HG03060 (cell line): ENCODE results near the gene CYB5D1.
A peak's percentile ranks its signal among the peaks of the same experiment; 100 is the strongest.

Experiments
- ATAC-seq: cut with Tn5 transposase; IDR thresholded peaks from one replicate; pipeline ENCODE4 v1.9.1; 2021; ENCODE audit warnings: low read depth, moderate number of reproducible peaks; ENCODE audit not compliant: unreplicated experiment

The CYB5D1 gene

DNA sequence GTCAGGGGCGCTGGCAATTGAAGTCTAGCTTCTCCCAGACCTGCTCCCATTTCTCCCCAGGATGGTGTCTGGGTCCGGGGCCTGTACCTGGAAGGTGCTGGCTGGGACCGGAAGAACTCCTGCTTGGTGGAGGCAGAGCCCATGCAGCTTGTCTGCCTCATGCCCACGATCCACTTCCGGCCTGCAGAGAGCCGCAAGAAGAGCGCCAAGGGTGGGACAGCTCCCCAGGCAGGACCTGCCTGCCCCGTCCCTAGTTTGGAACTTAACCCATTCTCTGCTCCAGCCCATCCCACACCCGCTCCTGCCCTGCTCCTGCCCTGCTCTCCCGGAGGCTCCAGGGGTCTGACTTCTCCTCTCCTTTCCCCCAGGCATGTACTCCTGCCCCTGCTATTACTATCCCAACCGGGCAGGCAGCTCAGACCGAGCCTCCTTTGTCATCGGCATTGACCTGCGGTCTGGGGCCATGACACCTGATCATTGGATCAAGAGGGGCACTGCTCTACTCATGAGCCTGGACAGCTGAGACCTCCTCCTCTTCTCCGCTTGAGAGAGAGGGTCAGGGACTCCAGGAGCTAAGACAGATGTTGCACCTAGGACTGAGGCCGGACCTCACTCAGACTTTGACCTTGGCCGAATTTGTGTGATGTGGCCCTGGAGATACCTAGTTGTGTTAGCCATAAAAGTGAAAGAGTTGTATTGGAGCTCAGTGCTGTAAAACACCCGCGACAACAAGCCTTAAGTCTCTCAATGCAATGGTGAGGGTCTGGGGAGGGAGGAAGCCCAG, 24.6 kb upstream of the CYB5D1 start:
- ATAC-seq, result no peak

DNA sequence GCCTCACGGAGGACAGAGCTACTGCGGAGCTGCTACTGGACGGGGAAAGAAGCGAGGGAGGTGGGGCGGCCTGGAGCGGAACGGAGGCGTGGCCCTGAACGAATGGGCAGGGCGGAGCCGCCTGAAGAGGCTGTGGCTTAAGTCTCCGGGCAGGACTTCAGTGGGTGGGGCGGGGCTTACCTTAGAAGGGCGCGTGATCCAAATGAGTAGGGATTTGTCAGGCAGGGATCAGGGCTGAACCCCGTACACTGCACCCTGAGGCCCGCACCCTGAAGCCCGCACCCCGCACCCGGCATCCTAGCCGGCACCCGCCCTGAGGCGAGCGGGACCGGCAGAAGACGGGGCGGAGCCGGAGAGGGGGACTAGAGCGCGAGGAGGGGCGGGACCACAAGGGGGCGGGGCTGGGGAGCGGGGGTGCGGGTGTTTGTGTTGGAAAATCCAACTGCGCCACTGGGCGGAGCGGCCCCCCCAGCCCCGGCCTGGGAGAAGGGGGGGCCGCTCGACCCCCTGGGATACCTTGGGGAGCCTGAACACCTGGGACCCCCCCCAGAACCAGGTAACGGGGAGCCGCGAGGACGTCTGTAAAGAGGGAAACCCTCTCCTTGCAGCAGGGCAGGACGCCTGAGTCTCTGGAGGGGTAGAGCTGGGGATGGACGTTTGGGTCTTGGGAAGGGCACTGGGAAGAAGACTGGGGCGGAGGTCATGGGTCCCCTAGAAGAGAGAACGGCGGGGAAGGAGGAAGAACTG, 23.8 kb upstream of the CYB5D1 start, which contains the start of gene KDM6B:
Gene KDM6B, plus strand, starts transcription at position 423 of the 747 bp plus-strand sequence. CDS start 11,338 bp downstream, outside the sequence.
- ATAC-seq, result no peak

DNA sequence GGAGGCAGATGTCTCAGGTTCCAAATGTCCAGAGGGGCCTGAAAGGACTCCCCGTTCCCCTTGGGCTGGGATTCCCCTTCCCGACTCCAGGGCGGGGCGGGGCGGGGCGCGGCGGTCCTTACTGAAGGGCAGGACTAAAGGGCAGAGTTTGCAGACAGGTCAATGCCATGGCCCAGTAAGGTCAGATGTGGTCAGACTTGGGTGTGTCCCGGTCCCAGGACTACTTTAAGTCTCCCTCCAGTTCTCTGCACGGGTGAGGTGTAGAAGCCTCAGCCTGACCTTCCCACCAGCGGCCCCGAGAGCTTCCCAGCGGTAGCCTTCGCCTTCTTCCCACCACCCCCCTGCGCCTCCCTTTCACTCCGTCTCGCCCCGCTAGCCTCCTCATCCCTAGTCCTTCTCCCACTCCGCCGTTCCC, 23.3 kb upstream of the CYB5D1 start:
- ATAC-seq, result no peak

DNA sequence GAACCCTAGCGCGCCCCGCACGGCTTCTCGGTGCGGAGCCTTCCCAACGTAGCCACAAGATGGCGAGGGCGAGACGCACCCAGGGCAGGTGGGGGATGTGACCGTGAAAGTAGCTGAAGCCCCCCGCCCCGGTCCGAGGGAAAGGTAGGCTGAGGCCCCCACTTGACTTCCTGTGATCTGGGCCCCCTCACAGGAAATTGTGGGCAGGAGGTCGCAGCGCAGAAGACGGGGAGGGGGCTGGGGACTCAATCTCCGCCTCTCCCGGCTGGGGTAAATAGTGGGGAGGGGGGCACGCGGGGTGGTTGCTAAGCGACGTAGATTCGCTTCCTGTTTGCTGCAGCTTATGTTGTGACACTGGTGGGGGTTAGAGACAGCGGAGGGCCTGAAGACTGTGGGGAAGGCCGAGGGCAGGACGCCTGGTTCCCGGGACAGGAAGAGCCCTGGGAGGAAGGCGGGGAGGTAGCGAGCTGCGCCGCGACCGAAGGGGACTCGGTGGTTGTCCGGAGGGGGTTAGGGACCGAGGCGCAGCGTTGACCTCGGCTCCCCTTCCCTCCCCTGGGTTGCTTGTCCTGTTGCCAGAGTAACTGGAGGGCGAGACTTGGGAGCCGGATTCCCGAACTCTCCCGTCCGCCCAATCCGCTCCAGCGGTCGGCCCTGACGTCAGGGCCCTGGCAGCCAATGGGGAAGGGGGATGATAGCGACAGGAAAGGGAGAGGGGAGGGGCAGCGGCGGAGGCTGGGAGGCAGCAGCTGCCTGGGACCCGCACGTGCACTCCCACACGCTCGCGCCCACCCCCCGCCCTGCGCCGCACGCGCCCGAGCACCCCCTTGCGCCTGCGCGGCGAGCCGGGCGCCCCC, 22.6 kb upstream of the CYB5D1 start:
- ATAC-seq, result no peak

DNA sequence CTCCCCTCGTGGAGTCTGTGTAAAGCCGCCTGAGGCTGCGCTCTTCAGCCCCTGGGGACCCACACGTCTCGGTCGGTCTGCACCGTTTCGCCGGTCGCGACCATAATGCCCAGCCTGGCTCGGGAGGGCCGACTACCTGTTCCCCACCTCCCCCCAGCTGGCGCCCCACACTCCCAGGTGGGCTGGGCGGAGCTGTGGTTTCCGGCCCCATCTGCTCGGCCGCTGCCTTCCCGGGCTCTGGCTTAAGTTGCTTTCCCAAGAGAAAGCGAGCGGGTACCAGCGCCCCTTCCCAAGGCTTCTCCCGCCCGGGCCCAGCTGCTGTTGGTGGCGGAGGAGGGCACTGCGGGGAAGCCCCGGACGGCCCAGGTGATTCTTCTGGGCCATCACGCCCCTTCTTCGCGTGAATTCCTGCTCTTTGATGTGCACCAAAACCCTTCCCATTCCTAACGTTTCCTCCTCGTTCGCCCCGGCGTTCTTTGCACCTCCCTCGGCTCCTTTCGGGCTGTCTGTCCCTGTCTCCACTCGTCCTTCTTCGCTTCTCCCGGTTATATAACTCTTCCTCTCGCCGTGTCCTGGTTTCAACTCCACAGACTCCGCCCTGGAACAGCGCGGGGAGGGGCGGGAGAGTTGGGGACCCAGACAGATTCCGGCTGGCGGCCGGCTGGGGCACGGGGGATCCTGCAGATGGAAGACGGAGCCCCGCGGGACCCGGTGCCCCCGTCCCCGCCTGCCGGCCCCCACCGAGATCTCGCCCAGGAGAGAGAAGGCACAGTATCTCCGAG, 21.8 kb upstream of the CYB5D1 start:
- ATAC-seq, result no peak

DNA sequence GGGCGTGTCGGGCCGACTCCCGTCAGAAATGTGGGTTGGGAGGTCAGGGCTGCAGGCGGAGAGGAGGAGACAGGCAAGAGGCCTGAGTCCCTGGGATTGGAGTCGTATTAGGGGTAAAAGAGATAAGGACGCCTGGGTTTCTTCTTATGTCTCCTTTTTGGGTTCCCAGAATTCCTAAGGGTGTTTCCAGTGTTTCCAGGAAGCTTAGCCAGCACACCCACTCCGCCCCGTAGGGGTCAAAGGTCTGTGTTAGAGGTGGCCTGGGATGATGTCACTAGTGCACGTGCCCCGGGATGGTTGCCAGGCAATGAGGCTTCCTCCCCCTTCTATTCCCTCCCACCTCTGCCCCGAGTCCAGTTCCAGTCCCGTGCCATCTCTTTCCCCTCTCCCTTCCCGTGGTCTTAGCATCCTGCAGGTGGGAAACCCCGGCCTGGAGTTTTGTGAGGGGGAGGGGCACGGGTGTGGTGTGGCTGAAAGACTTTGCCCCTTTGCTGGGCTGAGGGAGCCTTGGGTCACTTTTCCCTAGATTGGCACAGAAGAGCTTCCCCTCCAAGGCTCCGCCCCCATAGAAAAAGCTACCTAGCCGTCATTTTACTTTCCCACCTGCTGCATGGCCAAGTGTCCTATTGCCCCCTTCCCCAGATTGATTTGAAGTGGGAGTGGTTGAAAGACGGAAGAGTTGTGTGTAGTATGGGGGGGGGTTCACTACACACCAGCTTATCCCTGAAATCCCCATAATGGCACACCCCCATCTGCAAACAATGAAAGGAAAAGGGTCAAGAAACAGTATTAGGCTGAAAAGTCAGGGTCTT, 21.0 kb upstream of the CYB5D1 start:
- no peak for ATAC-seq

DNA sequence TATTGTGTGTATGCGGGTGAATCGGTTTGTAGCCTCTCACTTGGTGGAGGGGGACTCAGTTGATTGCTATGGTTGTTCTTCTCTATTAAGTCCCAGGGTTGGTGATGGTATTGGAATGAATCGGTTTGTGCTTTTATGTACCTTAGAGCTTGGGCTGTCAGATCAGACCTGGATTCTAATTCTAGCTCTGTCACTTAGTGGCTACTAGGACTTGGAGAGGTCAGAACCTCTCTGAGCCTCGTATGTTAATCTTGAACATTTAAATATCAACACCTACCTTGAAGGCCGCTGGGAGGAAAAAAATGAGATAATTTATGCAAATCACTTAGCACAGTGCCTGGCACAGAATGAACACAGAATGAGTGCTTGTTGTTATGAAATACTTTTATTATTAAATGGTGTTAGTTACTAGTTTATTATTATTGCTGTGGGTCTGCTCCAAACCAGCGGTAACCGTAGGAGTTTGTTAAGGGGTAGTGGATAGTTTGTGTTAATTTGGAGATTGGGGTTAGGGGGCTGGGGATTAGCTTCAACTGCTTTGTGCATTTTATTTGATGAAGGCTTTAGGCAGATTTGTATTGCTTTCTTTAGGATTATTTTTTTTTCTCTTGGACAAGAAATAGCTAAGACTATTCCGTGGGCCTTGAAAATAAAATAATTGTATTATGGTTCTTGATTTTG, 20.3 kb upstream of the CYB5D1 start:
- no peak for ATAC-seq

DNA sequence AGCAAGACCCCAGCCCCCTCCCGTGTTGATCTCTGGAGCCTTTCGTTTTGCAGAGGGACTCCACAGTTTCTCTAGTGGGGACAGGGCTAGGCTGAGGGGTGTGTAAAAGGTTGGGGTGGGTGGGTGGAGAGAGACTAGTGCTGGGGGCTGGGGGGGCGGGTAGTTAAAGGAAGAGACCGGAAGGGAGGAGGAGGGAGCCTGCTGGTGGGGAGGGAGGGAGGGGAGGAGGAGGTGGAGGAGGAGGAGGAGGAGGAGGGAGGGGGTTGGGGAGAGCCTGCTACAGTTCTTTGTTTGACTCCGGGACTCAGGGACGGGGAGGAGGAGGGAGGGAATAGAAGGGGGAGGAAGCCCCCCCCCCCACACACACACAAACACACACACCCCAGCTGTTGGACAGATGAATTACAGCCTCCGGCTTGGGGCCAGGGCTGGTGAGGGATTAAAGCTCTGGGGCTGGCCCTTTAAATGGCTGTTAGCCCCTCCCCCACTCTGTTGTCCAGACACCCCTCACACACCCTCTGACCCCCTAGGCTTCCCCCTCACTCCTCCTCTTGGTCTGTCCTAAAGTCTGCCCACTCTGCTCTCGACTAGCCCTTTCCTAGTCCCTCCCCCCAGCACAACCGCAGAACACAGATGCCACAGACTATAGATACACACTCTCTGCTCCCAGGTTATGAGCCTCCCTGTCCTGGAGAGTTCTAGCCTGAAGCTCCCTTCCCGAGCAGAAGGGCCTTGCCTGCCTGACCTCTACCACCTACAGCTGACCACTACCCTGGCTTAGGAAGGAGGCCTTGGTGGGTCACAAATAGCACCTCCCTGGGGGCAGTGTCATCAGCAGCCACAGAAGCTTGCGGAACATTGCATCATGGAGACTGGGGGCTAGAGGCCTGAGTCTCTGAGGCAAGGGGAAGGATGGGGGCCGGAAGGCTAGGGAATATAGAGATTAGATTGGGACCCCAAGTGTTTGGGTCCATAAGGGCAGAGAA, 19.4 kb upstream of the CYB5D1 start:
- ATAC-seq, result no peak

DNA sequence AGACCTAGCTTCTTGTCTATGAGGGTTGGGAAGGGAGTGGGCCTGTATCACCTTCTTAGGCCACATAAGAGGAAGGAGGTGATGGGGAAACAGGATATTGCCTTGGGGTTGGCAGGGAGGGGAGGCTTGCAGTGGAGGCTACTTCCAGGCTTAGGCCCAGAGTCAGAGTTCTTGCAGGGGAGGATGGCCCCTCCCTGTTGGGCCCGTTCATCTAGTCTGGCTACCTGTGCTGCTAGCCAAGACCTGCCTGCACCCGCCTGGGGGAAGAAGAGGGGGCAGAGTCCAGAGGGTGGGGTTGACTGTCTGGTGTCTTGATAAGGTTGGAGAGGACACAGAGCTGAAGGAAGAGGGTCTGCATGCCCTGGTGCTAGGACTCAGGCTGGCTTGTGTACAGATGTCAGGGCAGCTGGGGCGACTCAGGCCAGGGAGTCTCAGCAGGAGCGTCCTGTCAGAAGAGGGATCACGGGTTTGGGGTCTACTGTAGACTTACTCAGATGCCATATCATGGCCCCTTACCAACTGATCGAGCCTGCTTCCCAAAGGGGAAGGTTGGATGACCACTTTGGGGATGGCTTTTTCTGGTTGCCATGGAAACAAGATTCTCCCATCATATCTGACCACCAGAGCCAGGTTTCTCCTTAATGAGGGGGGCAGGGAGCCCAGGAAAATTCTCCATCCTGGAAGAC, 18.5 kb upstream of the CYB5D1 start:
- no peak for ATAC-seq

DNA sequence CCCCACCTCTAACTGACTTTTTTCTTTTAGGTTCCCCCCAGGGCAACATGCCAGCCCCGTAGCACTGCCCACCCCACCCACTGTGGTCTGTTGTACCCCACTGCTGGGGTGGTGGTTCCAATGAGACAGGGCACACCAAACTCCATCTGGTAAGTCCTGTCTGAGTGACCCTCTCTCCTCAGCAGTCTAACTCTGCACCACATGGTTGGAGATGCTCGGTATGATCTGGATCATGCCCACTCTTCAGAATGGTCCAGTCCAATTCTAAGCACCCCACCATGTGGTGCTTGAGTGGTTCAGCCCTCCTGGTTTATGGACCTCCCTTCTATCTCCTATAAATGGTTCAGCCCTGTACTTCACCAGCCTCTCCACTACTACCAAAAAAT, 17.9 kb upstream of the CYB5D1 start:
- no peak for ATAC-seq

DNA sequence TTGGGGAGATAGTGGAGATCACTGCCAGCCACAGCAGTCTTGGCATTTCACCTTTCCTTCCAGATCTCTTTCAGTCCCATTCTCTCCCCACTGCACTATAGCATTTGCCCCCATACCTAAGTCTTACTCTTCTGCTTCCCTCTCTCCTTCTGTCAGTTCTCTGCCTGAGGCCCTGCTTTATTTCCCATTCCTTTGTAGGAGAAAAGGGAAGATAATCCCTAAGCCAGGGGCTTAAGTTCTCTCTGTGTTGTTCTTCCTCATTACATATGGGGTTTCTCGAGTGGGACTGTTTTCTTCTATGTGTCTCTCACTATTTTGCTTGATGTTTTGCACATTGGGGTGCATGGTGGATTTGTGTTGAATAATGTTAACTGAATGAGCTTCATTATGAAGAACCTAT, 17.4 kb upstream of the CYB5D1 start:
- ATAC-seq, result no peak

DNA sequence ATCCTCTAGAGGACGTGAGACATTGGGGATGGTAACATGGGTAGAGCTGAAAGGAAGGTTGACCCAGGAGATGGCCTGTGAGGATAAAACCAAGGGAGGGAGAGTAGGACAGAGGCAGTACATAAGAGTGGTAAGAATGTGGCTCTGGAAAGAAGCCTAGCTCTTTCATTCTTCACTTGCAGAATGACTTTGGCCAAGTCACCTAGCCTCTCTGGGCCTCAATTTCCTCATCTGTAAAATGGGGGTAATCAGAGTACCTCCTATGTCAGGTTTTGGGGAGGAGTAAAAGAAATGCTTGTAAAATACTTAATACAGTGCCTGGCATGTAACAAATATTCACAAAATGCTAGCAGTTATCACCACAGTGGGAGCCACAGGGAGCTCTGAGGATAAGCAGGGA, 16.9 kb upstream of the CYB5D1 start:
- ATAC-seq, result no peak

DNA sequence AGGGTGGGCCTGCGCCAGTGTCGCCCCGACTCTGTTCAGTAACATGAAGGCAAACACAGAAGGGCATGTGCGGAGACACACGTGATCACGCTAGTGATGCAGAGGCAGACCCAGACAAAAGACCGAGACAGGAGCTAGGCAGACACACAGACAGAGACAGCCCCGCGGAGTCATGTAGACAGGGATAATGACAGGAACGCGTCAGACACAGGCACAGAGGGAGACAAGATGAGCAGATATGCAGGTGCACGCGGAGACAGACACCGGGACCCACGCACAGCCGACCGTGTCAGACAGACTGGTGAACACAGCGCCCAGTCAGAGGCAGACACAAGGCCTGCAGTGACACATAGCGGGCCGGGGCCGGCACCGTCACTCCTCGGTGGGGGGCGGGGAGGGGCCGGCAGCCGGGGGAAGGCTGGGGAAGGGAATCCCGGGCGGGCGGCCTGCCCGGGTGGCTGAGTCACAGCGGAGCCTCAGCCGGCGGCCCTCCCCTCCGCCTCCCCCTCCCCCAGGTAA, 16.3 kb upstream of the CYB5D1 start:
- no peak for ATAC-seq

DNA sequence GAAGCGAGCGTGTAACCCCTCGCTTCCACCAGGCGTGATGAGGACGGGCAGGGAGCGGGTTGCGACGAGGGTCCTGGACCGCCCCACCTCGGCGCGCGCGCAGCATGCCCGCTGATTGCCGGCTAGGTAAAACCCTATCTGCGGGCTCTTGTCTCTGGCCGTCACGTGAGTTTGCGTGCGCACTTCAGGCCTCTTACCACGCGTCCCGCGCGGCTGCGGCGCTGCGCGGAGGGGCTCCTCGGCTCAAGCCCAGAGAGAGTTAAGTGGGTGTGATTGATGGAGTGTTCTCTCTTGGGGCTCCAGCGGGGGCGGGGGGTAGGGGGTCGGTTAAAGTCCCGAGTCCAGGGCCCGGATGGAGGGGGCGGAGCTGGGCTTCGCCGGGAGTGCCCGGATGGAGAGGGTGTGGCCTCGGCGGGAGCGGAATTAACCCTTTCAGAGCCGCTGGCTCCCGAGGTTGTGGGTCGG, 15.9 kb upstream of the CYB5D1 start:
- ATAC-seq, result peak; percentile 11

DNA sequence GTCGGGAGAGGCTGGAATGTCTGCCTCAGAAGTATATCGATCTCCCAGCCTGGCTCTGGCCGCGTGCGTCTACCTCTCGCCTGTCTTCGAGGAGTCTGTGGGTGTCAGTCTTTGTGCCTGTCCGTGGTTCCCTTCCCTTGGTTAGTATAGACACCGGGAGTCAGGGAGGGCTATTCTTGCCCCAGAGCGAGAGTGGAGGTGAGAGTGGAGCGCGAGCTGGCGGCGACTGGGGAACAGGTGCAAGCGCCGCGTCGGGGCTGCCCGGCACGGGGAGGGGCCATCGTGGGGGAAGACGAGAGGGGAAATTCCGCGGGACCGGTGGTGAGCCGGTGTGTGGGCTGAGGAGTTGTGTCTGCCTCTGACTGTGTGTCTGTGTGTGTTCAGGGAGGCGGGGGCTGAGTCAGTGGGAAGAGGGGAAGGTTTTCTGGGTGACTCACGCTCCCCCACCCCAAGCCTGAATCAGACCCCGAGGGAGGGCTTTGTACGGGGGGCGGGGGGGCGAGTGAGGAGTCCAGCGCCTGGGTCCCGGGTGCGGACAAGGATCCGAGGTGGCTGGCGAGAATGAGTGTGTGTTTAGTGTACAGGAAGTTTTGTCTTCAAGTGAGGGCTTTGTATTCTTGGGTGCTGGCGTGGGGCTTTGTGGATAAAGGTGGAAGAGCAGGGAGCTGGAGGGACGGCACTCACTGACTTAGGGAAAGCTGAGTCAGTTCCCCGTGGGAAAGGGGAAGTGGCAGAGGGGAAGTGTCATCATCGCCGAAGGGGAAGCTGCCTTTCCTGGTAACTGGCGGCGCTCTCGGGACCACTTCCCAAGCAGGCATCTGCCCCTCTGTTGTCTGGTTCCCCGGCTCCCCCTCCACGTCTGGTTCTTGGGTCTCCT, 15.2 kb upstream of the CYB5D1 start:
- peak; percentile 28 for ATAC-seq

DNA sequence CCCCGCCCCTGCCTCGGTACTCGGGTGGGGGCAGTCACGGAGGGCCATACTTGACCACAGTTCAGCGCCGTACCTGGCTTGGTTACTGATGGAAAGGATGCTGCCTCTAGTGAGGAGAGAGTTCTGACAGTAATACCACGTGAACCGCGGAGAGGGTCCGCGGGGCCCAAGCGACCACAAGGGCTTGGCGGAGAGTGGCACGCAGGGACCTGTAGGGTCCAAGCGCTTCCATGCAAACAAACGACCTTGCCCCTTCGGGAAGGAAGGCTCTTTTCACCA, 14.6 kb upstream of the CYB5D1 start:
- no peak for ATAC-seq
